Peyer's patch (tissue), 4 donors: ENCODE measurements around the gene SUGCT.

Experiments used
- POLR2A ChIP-seq, 2 donors: fragments of 450-650 bp; IDR thresholded peaks; one replicate each; pipeline ENCODE4 v1.5.1; 2017; ENCODE audit warnings: antibody characterized with exemption in 2 of 2, mild to moderate bottlenecking in 2 of 2, moderate library complexity in 2 of 2
- TF ChIP-seq, protein P1 (sequence below), 6 experiments: fragments of 450-650 bp in 4 of 6; fragments of 200-600 bp in 2 of 6; sonication (generic) in 1 of 6; IDR thresholded peaks; one replicate each; pipeline ENCODE4 v1.5.1; 2017 to 2019; ENCODE audit warnings: antibody characterized with exemption in 6 of 6, mild to moderate bottlenecking in 3 of 6, moderate library complexity in 1 of 6

DNA sequence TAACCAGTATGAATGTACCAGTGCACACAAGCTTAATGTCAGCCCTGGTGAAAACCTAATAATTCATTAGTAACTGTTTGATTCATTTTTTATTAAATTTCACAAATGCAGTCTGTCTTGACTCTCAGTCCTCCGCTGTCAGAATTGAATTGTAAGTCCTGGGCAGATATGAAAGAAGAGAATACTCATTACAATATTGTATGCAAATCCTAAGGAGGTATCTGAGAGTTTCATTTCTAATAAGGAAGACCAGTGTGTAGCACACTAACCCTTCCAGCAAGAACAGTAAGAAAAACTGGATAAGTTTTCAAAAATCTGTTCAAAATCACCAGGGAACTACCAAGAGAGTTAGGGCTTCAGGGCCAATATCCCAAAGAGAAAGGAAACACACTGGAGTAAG lies 652.1 kb downstream of the SUGCT start:
- TF ChIP-seq, protein P1, sequence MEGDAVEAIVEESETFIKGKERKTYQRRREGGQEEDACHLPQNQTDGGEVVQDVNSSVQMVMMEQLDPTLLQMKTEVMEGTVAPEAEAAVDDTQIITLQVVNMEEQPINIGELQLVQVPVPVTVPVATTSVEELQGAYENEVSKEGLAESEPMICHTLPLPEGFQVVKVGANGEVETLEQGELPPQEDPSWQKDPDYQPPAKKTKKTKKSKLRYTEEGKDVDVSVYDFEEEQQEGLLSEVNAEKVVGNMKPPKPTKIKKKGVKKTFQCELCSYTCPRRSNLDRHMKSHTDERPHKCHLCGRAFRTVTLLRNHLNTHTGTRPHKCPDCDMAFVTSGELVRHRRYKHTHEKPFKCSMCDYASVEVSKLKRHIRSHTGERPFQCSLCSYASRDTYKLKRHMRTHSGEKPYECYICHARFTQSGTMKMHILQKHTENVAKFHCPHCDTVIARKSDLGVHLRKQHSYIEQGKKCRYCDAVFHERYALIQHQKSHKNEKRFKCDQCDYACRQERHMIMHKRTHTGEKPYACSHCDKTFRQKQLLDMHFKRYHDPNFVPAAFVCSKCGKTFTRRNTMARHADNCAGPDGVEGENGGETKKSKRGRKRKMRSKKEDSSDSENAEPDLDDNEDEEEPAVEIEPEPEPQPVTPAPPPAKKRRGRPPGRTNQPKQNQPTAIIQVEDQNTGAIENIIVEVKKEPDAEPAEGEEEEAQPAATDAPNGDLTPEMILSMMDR (IDR thresholded peaks at IDR 0.05) = no peak
- TF ChIP-seq POLR2A (IDR thresholded peaks at IDR 0.05) = no peak
